HCT116 (cell line): ENCODE data around the gene DCP1B.

ENCODE experiments used
- YY1 ChIP-seq: IDR thresholded peaks from 2 replicates; pipeline ENCODE4 v1.6.1; 2011; ENCODE audit warnings: low read length, low read depth, moderate library complexity, mild to moderate bottlenecking; ENCODE audit not compliant: insufficient replicate concordance; ENCODE audit errors: extremely low read depth
- ZBTB33 ChIP-seq: IDR thresholded peaks from 2 replicates; pipeline ENCODE4 v1.6.1; 2011; ENCODE audit warnings: mild to moderate bottlenecking, low read length, moderate library complexity; ENCODE audit not compliant: insufficient replicate concordance; ENCODE audit errors: extremely low read depth
- TF ChIP-seq, protein P1 (sequence below), 3 experiments: fragments of 200-600 bp in 1 of 3; sonication (generic) in 1 of 3; IDR thresholded peaks in 2 of 3; conservative IDR thresholded peaks in 1 of 3; 2 replicates each; pipeline ENCODE4 v1.5.1; 2012 to 2017; ENCODE audit warnings: low read depth in 2 of 3, low read length in 2 of 3, antibody characterized with exemption in 1 of 3, borderline replicate concordance in 1 of 3, control low read depth in 1 of 3, mild to moderate bottlenecking in 1 of 3, mixed read lengths in 1 of 3, mixed run types in 1 of 3, moderate library complexity in 1 of 3; ENCODE audit not compliant: insufficient read depth in 1 of 3

DNA sequence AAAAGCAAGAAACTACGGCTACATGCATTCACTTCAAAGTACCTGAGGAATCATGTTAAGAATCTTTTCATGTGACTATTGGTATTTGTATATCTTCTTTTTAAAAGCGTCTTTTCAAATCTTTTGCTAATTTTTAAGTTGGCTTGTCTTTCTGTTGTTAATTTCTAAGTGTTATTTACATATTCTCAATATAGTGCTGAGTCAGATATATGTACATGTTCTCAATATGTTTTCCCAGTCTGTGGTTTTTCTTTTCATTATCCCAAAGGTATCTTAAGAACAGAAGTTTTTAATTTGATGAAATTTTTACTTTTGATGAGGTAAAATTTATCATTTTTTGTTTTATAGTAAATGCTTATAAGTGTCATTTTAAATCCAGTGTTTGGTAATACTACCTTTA lies 24.0 kb downstream of the DCP1B start:
- TF ChIP-seq ZBTB33 (no peak), YY1 (no peak)
- TF ChIP-seq, protein P1, sequence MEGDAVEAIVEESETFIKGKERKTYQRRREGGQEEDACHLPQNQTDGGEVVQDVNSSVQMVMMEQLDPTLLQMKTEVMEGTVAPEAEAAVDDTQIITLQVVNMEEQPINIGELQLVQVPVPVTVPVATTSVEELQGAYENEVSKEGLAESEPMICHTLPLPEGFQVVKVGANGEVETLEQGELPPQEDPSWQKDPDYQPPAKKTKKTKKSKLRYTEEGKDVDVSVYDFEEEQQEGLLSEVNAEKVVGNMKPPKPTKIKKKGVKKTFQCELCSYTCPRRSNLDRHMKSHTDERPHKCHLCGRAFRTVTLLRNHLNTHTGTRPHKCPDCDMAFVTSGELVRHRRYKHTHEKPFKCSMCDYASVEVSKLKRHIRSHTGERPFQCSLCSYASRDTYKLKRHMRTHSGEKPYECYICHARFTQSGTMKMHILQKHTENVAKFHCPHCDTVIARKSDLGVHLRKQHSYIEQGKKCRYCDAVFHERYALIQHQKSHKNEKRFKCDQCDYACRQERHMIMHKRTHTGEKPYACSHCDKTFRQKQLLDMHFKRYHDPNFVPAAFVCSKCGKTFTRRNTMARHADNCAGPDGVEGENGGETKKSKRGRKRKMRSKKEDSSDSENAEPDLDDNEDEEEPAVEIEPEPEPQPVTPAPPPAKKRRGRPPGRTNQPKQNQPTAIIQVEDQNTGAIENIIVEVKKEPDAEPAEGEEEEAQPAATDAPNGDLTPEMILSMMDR (IDR thresholded peaks at IDR 0.05 in 2 of 3, conservative IDR thresholded peaks at IDR 0.05 in 1 of 3; ENCODE audit: borderline replicate concordance in 1 of 3, insufficient read depth in 1 of 3, low read depth in 2 of 3, low read length in 2 of 3) = no peak
